ENCODE results near the gene ZNF79. TPM values are rescaled to one million over a fixed set of nuclear protein-coding genes. Genes with fewer than 3 reads are reported as not detected.
"Not testable (repeated sequence)": the region's sequence is repeated elsewhere in the genome, so short reads cannot be mapped to it uniquely, and the experiment has no call there.

Gene ZNF79
- total RNA-seq, 1 donor: 12.5 TPM

DNA sequence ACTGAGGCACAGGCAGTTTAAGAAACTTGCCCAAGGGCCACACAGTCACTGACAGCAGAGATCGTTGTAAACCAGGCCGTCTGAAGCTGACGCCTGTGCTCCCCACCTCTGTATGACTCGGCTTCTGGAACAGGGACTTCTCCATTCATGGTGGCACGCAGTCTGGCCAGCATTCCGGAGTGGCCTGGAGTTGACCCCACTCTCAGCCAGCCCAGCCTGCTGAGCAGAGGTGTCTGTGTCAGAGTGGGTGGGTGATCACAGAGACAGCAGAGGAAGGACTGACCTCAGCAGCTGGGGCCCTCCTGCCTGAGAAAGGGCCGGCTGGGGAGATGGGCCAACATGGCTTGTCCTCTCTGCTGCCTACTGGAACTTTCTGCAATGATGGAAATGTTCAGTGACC, 39.7 kb downstream of the ZNF79 start:
- no peak overlapping the region for H3K4me3 ChIP-seq (ENCODE audit: low read depth, low read length)
- no peak for TF ChIP-seq CTCF (IDR thresholded peaks at IDR 0.05; ENCODE audit: insufficient read depth, low read depth, low read length)
- peak; percentile 16 for DNase-seq (ENCODE audit: low read depth)

DNA sequence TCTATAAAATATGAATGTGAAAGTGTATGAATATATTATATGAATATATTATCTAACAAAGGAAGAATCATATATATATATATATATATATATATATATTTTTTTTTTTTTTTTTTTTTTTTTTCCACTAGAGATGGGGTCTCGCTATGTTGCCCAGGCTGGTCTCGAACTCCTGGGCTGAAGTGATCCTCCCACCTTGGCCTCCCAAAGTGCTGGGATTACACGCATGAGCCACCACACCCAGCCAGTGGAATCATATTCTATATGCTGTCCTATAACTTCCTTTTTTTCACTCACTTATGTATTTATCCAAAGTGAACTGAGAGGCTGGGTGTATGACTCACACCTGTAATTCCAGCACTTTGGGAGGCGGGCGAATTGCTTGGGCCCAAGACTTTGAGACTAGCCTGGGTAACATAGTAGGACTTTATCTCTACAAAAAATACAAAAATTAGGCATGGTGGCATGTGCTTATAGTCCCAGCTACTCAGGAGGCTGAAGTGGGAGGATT, 42.3 kb downstream of the ZNF79 start:
- DNase-seq (ENCODE audit: low read depth); H3K4me3 ChIP-seq (ENCODE audit: low read depth, low read length): not testable (repeated sequence)

GRCh38 chr9:127467621-127468020, 43.4 kb downstream of the ZNF79 start:
- H3K4me3 ChIP-seq (ENCODE audit: low read depth, low read length): no peak overlapping the region
- no peak for TF ChIP-seq CTCF (IDR thresholded peaks at IDR 0.05; ENCODE audit: insufficient read depth, low read depth, low read length)
- no peak for DNase-seq (ENCODE audit: low read depth)

- no peak for TF ChIP-seq CTCF (IDR thresholded peaks at IDR 0.05; ENCODE audit: insufficient read depth, low read depth, low read length)
- H3K4me3 ChIP-seq (ENCODE audit: low read depth, low read length): no peak overlapping the region
- no peak for DNase-seq (ENCODE audit: low read depth)
Observed at GRCh38 chr9:127470662-127471061, 46.5 kb downstream of the ZNF79 start.

GRCh38 chr9:127473501-127473900, 49.3 kb downstream of the ZNF79 start:
- DNase-seq (ENCODE audit: low read depth): no peak
- H3K4me3 ChIP-seq (ENCODE audit: low read depth, low read length): no peak overlapping the region
- TF ChIP-seq CTCF (IDR thresholded peaks at IDR 0.05; ENCODE audit: insufficient read depth, low read depth, low read length): no peak

GRCh38 chr9:127473932-127474331, 49.8 kb downstream of the ZNF79 start:
- no peak for TF ChIP-seq CTCF (IDR thresholded peaks at IDR 0.05; ENCODE audit: insufficient read depth, low read depth, low read length)
- DNase-seq (ENCODE audit: low read depth): no peak
- no peak overlapping the region for H3K4me3 ChIP-seq (ENCODE audit: low read depth, low read length)

- TF ChIP-seq CTCF (IDR thresholded peaks at IDR 0.05; ENCODE audit: insufficient read depth, low read depth, low read length): no peak
- no peak for DNase-seq (ENCODE audit: low read depth)
- no peak overlapping the region for H3K4me3 ChIP-seq (ENCODE audit: low read depth, low read length)
Observed at GRCh38 chr9:127474592-127474991, 50.4 kb downstream of the ZNF79 start.

All from fibroblast of villous mesenchyme (primary cell).